Measurements from ENCODE around the gene JUNB.
"Not testable (repeated sequence)": the region's sequence is repeated elsewhere in the genome, so short reads cannot be mapped to it uniquely, and the experiment has no call there.

Gene JUNB

GRCh38 chr19:12815088-12815487 lies 23.8 kb downstream of the JUNB start:
- no peak for DNase-seq

DNA sequence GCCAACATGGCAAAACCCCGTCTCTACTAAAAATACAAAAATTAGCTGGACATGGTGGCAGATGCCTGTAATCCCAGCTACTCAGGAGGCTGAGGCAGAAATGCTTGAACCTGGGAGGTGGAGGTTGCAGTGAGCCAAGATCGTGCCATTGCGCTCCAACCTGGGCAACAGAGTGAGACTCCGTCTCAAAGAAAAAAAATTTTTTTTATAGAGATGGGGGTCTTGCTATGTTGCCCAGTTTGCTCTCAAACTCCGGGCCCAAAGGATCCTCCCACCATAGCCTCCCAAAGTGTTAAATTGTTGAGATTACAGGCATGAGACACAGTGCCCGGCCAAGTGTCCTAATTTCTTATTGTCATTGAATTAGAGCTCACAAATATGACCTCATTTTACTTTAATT lies 25.9 kb downstream of the JUNB start:
- not testable (repeated sequence) for DNase-seq

- not testable (repeated sequence) for DNase-seq
Measured at GRCh38 chr19:12817810-12818209, 26.5 kb downstream of the JUNB start.

GRCh38 chr19:12821761-12822160 lies 30.5 kb downstream of the JUNB start:
- DNase-seq: no peak

- DNase-seq: no peak
Measured at GRCh38 chr19:12825254-12826131, 34.2 kb downstream of the JUNB start.

DNA sequence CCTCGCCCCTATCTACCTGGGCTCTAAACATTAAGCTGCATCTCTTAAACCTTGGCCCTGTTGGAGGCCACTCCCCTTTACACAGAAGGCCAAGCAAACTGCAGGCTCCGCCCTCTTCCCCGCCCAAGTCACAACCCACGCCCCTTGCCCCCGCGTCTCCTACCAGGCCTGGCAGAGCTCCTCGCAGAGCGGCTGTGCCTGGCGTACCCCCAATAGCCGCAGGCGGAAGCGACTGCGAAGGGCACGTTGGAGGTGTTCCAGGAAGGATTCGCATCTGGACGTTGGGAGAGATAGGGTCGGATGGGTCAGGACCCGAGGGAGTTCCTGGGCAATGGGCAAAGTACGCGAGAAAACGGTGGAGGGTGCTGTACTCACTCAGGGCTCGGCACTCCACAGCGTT lies 37.2 kb downstream of the JUNB start:
- DNase-seq: no peak

- no peak for DNase-seq
Measured at GRCh38 chr19:12833418-12833737, 42.1 kb downstream of the JUNB start.

- no peak for DNase-seq
Measured at GRCh38 chr19:12833738-12834565, 42.7 kb downstream of the JUNB start.

DNA sequence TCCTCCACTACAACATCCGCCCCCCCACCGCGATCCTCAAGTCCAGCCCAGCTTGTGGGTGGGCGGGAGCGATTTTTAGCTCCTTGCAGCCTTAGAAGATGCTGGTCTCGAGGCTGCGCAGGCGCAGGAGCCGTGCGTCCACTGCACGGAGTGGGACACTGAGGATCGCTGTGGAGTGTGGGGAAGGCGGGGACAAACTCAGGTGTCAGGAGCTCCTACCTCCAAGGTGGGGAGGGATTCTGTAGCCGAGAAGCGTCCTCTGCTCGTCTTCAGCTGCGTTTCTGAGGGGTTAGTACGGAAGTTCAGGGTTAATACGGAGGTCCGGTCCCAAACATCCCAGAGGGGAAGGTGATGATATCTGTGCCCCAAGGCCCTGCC lies 43.3 kb downstream of the JUNB start, which contains the start of gene RTBDN:
Gene RTBDN (minus strand): TSS at position 14 of the 378 bp plus-strand sequence. CDS start 4,600 bp downstream, outside the sequence.
- no peak for DNase-seq

- DNase-seq: no peak
Measured at GRCh38 chr19:12834976-12835757, 43.9 kb downstream of the JUNB start.

GRCh38 chr19:12836529-12836863 lies 45.2 kb downstream of the JUNB start:
- DNase-seq: no peak

DNA sequence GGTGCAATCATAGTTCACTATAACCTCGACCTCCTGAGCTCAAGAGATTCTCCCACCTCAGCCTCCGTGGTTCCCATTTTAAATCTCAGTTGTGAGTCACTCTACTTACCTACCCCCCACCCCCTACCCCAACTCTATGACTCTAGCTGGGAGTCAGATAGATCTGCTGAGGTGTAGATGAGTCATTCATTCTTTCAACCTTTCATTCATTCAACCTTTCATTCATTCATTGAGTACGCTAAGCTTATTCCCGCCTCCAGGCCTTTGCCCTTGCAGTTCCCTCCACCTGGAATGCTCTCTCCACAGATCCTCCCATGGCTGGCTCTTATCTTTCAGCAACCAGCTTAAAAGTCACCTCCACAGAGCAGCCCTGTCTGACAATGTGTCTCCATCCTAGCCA lies 45.9 kb downstream of the JUNB start:
- DNase-seq: no peak

DNA sequence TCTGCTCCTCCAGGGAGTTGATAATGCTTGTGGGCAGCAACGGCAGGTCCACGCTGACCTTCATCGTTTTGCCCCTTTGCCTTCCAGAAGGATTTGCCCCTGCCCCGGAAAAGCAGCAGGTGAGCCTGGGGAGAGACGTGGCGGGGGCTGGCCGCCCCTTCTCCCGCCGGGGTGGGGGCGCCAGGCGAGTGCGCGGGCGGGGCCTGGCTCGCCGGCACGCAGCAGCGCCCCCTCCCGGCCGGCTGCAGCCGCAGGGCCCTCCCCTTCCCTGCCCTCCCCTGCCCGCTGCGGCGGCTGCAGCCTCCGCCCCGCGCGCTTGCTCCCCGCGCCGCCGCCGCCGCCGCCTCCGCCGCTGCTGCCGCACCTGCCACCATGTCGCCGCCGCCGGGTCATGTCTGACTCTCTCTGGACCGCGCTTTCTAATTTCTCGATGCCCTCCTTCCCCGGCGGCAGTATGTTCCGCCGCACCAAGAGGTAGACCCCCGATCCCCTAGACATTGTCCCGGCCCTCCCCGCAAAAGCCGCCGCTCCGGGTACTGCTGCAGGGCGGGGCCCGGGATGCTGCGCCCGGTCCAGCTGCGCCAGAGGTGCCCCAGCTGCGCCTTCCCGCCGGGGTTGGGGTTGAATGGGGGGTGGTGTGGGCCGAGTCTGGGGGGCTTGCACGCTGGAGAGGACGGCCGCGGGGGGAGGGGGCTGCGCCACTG lies 47.0 kb downstream of the JUNB start, which contains the start of gene MAST1:
Gene MAST1 (plus strand): TSS at position 334 of the 704 bp plus-strand sequence. CDS start 58 bp downstream, at position 392.
- DNase-seq: no peak

- DNase-seq: no peak
Measured at GRCh38 chr19:12838886-12839756, 47.8 kb downstream of the JUNB start.

GRCh38 chr19:12840091-12841079 lies 49.1 kb downstream of the JUNB start:
- no peak for DNase-seq

- no peak for DNase-seq
Measured at GRCh38 chr19:12841094-12841493, 49.8 kb downstream of the JUNB start.

DNA sequence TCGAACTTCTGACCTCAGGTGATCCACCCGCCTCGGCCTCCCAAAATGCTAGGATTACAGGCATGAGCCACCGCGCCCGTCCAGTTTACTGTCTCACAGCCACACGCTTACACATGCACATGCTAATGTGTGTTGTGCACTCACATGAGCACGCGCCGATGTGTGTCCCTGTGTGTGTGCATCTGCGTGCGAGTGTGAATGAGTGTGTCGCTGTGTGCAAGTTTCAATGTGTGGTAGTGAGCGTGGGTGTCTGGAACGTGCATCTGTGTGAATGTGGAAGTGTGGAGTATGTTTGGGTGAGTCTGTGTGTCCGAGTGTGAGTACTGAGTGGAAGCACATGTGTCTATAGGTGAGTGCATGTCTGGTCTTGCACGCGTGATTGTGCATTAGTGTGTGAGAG lies 51.2 kb downstream of the JUNB start:
- DNase-seq: no peak

All from NK-92 treated with Interleukin-12 subunit alpha and Interleukin-12 subunit beta, amount 100 ng/mL, for 24 hours (cell line).